HepG2 (cell line): ENCODE results near the gene NME8. TPM values are rescaled to one million over a fixed set of nuclear protein-coding genes. Genes with fewer than 3 reads are reported as not detected.

ENCODE experiments used
- ATAC-seq: fragments of 200-7000 bp; cut with Tn5 transposase; 3 replicates; pipeline ENCODE4 v1.9.1; 2020; ENCODE audit warnings: mild to moderate bottlenecking, moderate library complexity
- BruUV-seq: library from RNA; stranded (reverse); fragments of 400-500 nt; replicated peaks from 2 replicates; lab custom pipeline; 2021; lab: Mats Ljungman, UMichigan
- CTCF ChIA-PET: fragments of 300-600 bp; formaldehyde crosslinking; extraction: SDS; loops from one replicate; lab custom pipeline; 2021; ENCODE audit warnings: low total read pairs, inconsistent platforms, low intra/inter-chr PET ratio; lab: Yijun Ruan, JAX
- POLR2A ChIA-PET: fragments of 350-600 bp; sonication (Branson Sonifier 250); formaldehyde crosslinking; loops from one replicate; lab custom pipeline; 2020; ENCODE audit warnings: antibody characterized with exemption, inconsistent platforms; lab: Yijun Ruan, JAX
- DNase-seq: peaks from one replicate; pipeline ENCODE4 v3.0.0-alpha.2; 2015; ENCODE audit warnings: low spot score
- FAIRE-seq: peaks from 3 replicates; lab custom pipeline; 2011; peaks lifted over from hg19 to GRCh38; lab: Jason Lieb, UNC
- H2AFZ ChIP-seq: one replicate; pipeline ENCODE4 v1.6.1; 2011; ENCODE audit warnings: low read length, inconsistent platforms
- H3K27ac ChIP-seq: fragments of 300-600 bp; 3 replicates; pipeline ENCODE4 v1.8.0; 2011; ENCODE audit warnings: mixed run types, mild to moderate bottlenecking, mixed read lengths, low read length, inconsistent platforms; ENCODE audit not compliant: insufficient read depth; ENCODE audit errors: extremely low read length
- H3K27me3 ChIP-seq, 2 experiments: fragments of 200-600 bp in 1 of 2; 2 replicates in 1 of 2; 3 replicates in 1 of 2; pipeline versions ENCODE4 v1.6.0 to v1.8.0; 2011; ENCODE audit warnings: low read length in 2 of 2, mild to moderate bottlenecking in 2 of 2, moderate library complexity in 2 of 2, inconsistent platforms in 1 of 2; ENCODE audit not compliant: insufficient read depth in 2 of 2, control insufficient read depth in 1 of 2
- H3K36me3 ChIP-seq, 2 experiments: fragments of 200-600 bp in 1 of 2; replicated peaks in 1 of 2; 2 replicates in 1 of 2; 3 replicates in 1 of 2; pipeline versions ENCODE4 v1.5.1 to v1.8.0; 2011; ENCODE audit warnings: low read length in 2 of 2, inconsistent platforms in 1 of 2; ENCODE audit not compliant: insufficient read depth in 2 of 2, control insufficient read depth in 1 of 2
- H3K4me1 ChIP-seq: 2 replicates; pipeline ENCODE4 v1.5.1; 2012; ENCODE audit warnings: low read length, inconsistent platforms; ENCODE audit not compliant: insufficient read depth
- H3K4me2 ChIP-seq: 2 replicates; pipeline ENCODE4 v1.6.0; 2011; ENCODE audit warnings: low read depth, low read length, inconsistent platforms
- H3K4me3 ChIP-seq, 3 experiments: fragments of 200-600 bp in 1 of 3; sonication (generic), shearing (Covaris generic) in 1 of 3; replicated peaks in 1 of 3; 2 replicates each; pipeline ENCODE4 v1.5.1; 2011 to 2016; ENCODE audit warnings: low read length in 3 of 3, inconsistent platforms in 2 of 3, low read depth in 2 of 3, mild to moderate bottlenecking in 2 of 3, control low read depth in 1 of 3, mixed read lengths in 1 of 3; ENCODE audit not compliant: insufficient read depth in 1 of 3
- H3K79me2 ChIP-seq: one replicate; pipeline ENCODE4 v1.6.1; 2011; ENCODE audit warnings: low read length, inconsistent platforms; ENCODE audit not compliant: insufficient read depth
- H3K9ac ChIP-seq: 2 replicates; pipeline ENCODE4 v1.6.0; 2011; ENCODE audit warnings: mild to moderate bottlenecking, low read depth, low read length, inconsistent platforms; ENCODE audit not compliant: insufficient read depth
- H3K9me3 ChIP-seq: 2 replicates; pipeline ENCODE4 v1.5.1; 2012; ENCODE audit warnings: mild to moderate bottlenecking, low read length
- H4K20me1 ChIP-seq: 2 replicates; pipeline ENCODE4 v1.6.0; 2011; ENCODE audit warnings: inconsistent platforms, mild to moderate bottlenecking, low read length, moderate library complexity; ENCODE audit not compliant: insufficient read depth
- ARHGAP35 ChIP-seq: sonication (generic); formaldehyde crosslinking; IDR thresholded peaks from 2 replicates; pipeline ENCODE4 v1.9.0; 2022; ENCODE audit warnings: mild to moderate bottlenecking, inconsistent platforms, moderate library complexity, missing genetic modification reagents, borderline replicate concordance
- ATF7 ChIP-seq, 2 experiments: fragments of 450-650 bp in 1 of 2; sonication (generic) in 1 of 2; formaldehyde crosslinking in 1 of 2; IDR thresholded peaks; 2 replicates each; pipeline versions ENCODE4 v1.4.0 to v1.6.1; 2016 to 2020; ENCODE audit warnings: antibody characterized with exemption in 1 of 2, mild to moderate bottlenecking in 1 of 2, missing genetic modification reagents in 1 of 2
- KDM3A ChIP-seq: IDR thresholded peaks from 2 replicates; pipeline ENCODE4 v1.6.1; 2018; ENCODE audit warnings: low read depth, missing compliant biosample characterization
- MAFF ChIP-seq: IDR thresholded peaks from 2 replicates; pipeline ENCODE4 v1.6.1; 2011; ENCODE audit warnings: low read depth, low read length, improper control_type of control experiment
- MAFK ChIP-seq, 2 experiments: IDR thresholded peaks in 1 of 2; conservative IDR thresholded peaks in 1 of 2; 2 replicates each; pipeline ENCODE4 v1.6.1; 2011; ENCODE audit warnings: improper control_type of control experiment in 2 of 2, low read length in 2 of 2
- NBN ChIP-seq: fragments of 450-650 bp; conservative IDR thresholded peaks from 2 replicates; pipeline ENCODE4 v1.6.1; 2017
- NFE2 ChIP-seq: sonication (generic); formaldehyde crosslinking; IDR thresholded peaks from 2 replicates; pipeline ENCODE4 v1.4.0; 2020; ENCODE audit warnings: missing genetic modification reagents
- NFIC ChIP-seq: IDR thresholded peaks from 2 replicates; pipeline ENCODE4 v1.6.1; 2012; ENCODE audit warnings: mild to moderate bottlenecking, low read length, inconsistent platforms
- PAWR ChIP-seq: sonication (generic); formaldehyde crosslinking; IDR thresholded peaks from 2 replicates; pipeline ENCODE4 v1.4.0; 2020; ENCODE audit warnings: missing genetic modification reagents, mild to moderate bottlenecking, borderline replicate concordance
- RFX3 ChIP-seq: IDR thresholded peaks from 2 replicates; pipeline ENCODE4 v1.6.1; 2016; ENCODE audit warnings: missing biosample characterization, missing genetic modification reagents
- SMAD3 ChIP-seq: sonication (generic); formaldehyde crosslinking; IDR thresholded peaks from 2 replicates; pipeline ENCODE4 v1.4.0; 2020; ENCODE audit warnings: missing genetic modification reagents
- ZNF282 ChIP-seq: fragments of 450-650 bp; IDR thresholded peaks from 2 replicates; pipeline ENCODE4 v1.6.1; 2018; ENCODE audit not compliant: partially characterized antibody
- ZNF343 ChIP-seq: sonication (generic); formaldehyde crosslinking; IDR thresholded peaks from 2 replicates; pipeline ENCODE4 v1.4.0; 2020; ENCODE audit warnings: mild to moderate bottlenecking, missing genetic modification reagents
- ZNF441 ChIP-seq: sonication (generic); formaldehyde crosslinking; IDR thresholded peaks from 2 replicates; pipeline ENCODE4 v1.7.0; 2021; ENCODE audit warnings: missing genetic modification reagents, borderline replicate concordance
- ZNF530 ChIP-seq: sonication (generic); formaldehyde crosslinking; IDR thresholded peaks from 2 replicates; pipeline ENCODE4 v1.5.0; 2020; ENCODE audit warnings: low read depth, mild to moderate bottlenecking, missing genetic modification reagents
- ZNF773 ChIP-seq: sonication (generic); formaldehyde crosslinking; IDR thresholded peaks from 2 replicates; pipeline ENCODE4 v1.4.0; 2020; ENCODE audit warnings: missing genetic modification reagents, borderline replicate concordance
- whole genome bisulfite sequencing: methylation state at CpG from one replicate; pipeline ENCODE4 v1.1.6; 2017; ENCODE audit warnings: low lambda C conversion rate; 5-methylcytosine and 5-hydroxymethylcytosine counted together
- in situ Hi-C: cut with HindIII; loops from 2 replicates; pipeline ENCODE4 v1.10.0; 2017; ENCODE audit warnings: low pct_unique_long_range_greater_than_20kb; ENCODE audit not compliant: extremely low pct_ligation_motif_present
- intact Hi-C: fragments of 100-400 bp; cut with micrococcal nuclease; formaldehyde crosslinking; loops from one replicate; pipeline ENCODE4 v1.10.0; 2022; ENCODE audit not compliant: unreplicated experiment
- polyA plus RNA-seq, 8 experiments: library from polyadenylated mRNA; depleted of rRNA in 3 of 8; stranded (reverse) in 7 of 8; unstranded in 1 of 8; fragments of >200 nt; fragmentation: Illumina TruSeq in 4 of 8; extraction: Trizol in 4 of 8; gene quantifications; 2 replicates each; pipeline versions ENCODE4 v1.2.1 to v1.2.3, GENCODE V29; 2011 to 2016; ENCODE audit warnings: low read depth in 4 of 8, missing spikeins in 1 of 8, mixed read lengths in 1 of 8; ENCODE audit not compliant: insufficient read depth in 1 of 8
- total RNA-seq, 5 experiments: library from RNA; depleted of rRNA; stranded (reverse); fragments of >200 nt; fragmentation: Illumina TruSeq; extraction: Trizol; gene quantifications; 2 replicates each; pipeline ENCODE4 v1.2.3, GENCODE V29; 2016; ENCODE audit warnings: low read depth in 1 of 5
- TF ChIP-seq, protein P1 (sequence below): sonication (generic); formaldehyde crosslinking; IDR thresholded peaks from 2 replicates; pipeline ENCODE4 v1.9.0; 2022; ENCODE audit warnings: missing genetic modification reagents, mild to moderate bottlenecking, borderline replicate concordance
- TF ChIP-seq, protein P2 (sequence below): sonication (generic); formaldehyde crosslinking; IDR thresholded peaks from 2 replicates; pipeline ENCODE4 v1.8.1; 2023; ENCODE audit warnings: mild to moderate bottlenecking, missing genetic modification reagents
- TF ChIP-seq, protein P3 (sequence below): sonication (generic); formaldehyde crosslinking; IDR thresholded peaks from 2 replicates; pipeline ENCODE4 v1.4.0; 2020; ENCODE audit warnings: missing genetic modification reagents
- TF ChIP-seq, protein P4 (sequence below): sonication (generic); formaldehyde crosslinking; conservative IDR thresholded peaks from 2 replicates; pipeline ENCODE4 v1.4.0; 2020; ENCODE audit warnings: missing genetic modification reagents

NME8 gene
- total and polyA plus RNA-seq, 2 of the 13 experiments (the other 11 are each of a cell fraction or from before 2014, with no cell fraction given) = not detected

DNA sequence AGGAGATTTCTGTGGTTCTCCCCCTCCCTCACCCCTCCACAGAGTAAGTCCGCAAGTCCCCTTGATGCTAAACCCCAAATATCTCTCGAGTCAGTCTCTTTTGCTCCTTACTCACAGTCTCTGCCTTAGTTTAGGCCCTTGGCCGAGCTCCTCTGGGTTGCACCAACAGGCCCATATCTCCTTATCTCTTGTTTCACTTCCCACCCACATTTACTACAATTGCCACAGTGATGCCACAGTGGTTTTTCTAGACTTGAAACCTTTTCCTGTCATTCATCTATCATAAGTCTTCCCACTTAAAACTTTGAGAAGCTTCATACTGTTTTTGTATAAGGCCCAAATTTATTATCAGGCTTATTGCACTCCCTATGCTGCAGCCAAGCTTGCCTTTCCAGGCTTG, 23.4 kb upstream of the NME8 start (continued):
- TF ChIP-seq, protein P1, sequence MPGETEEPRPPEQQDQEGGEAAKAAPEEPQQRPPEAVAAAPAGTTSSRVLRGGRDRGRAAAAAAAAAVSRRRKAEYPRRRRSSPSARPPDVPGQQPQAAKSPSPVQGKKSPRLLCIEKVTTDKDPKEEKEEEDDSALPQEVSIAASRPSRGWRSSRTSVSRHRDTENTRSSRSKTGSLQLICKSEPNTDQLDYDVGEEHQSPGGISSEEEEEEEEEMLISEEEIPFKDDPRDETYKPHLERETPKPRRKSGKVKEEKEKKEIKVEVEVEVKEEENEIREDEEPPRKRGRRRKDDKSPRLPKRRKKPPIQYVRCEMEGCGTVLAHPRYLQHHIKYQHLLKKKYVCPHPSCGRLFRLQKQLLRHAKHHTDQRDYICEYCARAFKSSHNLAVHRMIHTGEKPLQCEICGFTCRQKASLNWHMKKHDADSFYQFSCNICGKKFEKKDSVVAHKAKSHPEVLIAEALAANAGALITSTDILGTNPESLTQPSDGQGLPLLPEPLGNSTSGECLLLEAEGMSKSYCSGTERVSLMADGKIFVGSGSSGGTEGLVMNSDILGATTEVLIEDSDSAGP (CRISPR knock-in tag) = no peak
- TF ChIP-seq RFX3 (CRISPR knock-in tag) = no peak
- no peak for TF ChIP-seq PAWR (CRISPR knock-in tag)

DNA sequence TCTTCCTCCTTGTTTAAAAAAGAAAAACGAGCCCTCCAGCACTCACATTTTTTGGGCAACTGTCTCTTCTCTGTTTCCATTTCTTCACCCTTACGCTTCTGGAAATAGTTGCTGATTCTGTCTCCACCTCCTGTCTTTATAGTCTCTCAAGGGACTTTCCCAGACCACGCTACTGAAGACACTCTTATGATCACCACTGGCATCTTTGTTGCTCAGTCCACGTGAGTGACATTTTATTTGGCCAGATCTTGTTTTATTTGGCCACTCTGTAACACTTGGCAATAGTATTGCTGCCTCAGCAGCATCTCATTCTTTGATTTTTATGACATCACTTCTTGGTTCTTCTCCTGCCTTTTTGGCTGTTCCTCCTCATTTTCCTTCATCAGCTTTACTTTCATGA, 21.6 kb upstream of the NME8 start:
- ATAC-seq = no peak
- ChIA-PET CTCF (no interaction called here), POLR2A (no interaction called here)
- Histone ChIP-seq H3K9ac (no peak overlapping the region), H4K20me1 (no peaks in the 10 kb centered on the region), H3K4me1 (no peaks in the 10 kb centered on the region), H3K27me3 (no peaks in the 10 kb centered on the region; a peak in 1 of 5 replicates), H3K4me2 (no peak overlapping the region), H2AFZ (no peak overlapping the region), H3K9me3 (no peaks in the 10 kb centered on the region), H3K36me3 (no peaks in the 10 kb centered on the region), H3K27ac (no peak overlapping the region), H3K4me3 (no peak overlapping the region), H3K79me2 (no peaks in the 10 kb centered on the region)
- BruUV-seq = no TSS peak
- intact Hi-C loops (no loop called here), in situ Hi-C loops (loop anchor here (25.0 kb wide), 1 partner anchor 590 kb away; no protein-coding TSS in a partner anchor)
- no peak for DNase-seq
- no peak for FAIRE-seq
- WGBS = 2% methylated on average over 4 of the region's 4 CpGs
- TF ChIP-seq ZNF282 (no peak), ARHGAP35 (CRISPR knock-in tag) (no peak), NBN (no peak), NFE2 (CRISPR knock-in tag) (no peak), MAFF (0 out of 2 replicates have a peak, but pooled peaks have one; percentile 3), ZNF343 (CRISPR knock-in tag) (no peak), ZNF530 (CRISPR knock-in tag) (no peak), ZNF441 (CRISPR knock-in tag) (no peak), SMAD3 (CRISPR knock-in tag) (no peak), ATF7 (IDR thresholded peaks at IDR 0.05) (peak; percentile 59), ATF7 (CRISPR knock-in tag; IDR thresholded peaks at IDR 0.05) (no peak), MAFK (conservative IDR thresholded peaks at IDR 0.05 in 1 of 2, IDR thresholded peaks at IDR 0.05 in 1 of 2; ENCODE audit: low read length in 2 of 2) (peak in 1 of 2 experiments; percentile 11; a peak in 1 of 4 replicates), KDM3A (no peak), ZNF773 (CRISPR knock-in tag) (no peak), NFIC (no peak)
- TF ChIP-seq, protein P2, sequence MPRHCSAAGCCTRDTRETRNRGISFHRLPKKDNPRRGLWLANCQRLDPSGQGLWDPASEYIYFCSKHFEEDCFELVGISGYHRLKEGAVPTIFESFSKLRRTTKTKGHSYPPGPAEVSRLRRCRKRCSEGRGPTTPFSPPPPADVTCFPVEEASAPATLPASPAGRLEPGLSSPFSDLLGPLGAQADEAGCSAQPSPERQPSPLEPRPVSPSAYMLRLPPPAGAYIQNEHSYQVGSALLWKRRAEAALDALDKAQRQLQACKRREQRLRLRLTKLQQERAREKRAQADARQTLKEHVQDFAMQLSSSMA (CRISPR knock-in tag) = no peak
- TF ChIP-seq, protein P3, sequence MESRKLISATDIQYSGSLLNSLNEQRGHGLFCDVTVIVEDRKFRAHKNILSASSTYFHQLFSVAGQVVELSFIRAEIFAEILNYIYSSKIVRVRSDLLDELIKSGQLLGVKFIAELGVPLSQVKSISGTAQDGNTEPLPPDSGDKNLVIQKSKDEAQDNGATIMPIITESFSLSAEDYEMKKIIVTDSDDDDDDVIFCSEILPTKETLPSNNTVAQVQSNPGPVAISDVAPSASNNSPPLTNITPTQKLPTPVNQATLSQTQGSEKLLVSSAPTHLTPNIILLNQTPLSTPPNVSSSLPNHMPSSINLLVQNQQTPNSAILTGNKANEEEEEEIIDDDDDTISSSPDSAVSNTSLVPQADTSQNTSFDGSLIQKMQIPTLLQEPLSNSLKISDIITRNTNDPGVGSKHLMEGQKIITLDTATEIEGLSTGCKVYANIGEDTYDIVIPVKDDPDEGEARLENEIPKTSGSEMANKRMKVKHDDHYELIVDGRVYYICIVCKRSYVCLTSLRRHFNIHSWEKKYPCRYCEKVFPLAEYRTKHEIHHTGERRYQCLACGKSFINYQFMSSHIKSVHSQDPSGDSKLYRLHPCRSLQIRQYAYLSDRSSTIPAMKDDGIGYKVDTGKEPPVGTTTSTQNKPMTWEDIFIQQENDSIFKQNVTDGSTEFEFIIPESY (CRISPR knock-in tag) = no peak
- TF ChIP-seq, protein P4, sequence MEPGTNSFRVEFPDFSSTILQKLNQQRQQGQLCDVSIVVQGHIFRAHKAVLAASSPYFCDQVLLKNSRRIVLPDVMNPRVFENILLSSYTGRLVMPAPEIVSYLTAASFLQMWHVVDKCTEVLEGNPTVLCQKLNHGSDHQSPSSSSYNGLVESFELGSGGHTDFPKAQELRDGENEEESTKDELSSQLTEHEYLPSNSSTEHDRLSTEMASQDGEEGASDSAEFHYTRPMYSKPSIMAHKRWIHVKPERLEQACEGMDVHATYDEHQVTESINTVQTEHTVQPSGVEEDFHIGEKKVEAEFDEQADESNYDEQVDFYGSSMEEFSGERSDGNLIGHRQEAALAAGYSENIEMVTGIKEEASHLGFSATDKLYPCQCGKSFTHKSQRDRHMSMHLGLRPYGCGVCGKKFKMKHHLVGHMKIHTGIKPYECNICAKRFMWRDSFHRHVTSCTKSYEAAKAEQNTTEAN (CRISPR knock-in tag) = no peak
